8988T (cell line): ENCODE measurements around the gene TFAP2D.

Source experiments
- DNase-seq: peaks from one replicate; pipeline ENCODE4 v3.0.0; 2011

The TFAP2D gene

DNA sequence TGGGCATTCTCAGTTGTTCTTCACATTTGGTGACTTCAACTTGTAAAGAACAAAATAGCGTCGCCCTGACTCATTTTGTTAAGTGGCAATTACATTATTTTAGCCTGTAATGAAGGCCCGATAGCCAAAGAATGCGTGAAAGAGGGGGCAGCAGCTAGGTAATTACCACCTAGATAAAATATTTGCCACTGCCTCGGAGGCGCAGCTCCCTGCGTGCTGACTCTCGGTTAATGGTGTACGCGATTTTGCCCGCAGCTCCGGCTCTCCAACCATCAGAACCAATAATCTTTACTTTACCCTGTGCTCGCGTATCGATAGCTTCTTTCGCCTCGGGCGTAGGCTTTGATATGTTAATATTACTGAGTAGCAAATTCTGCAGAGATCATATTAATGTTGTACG, 8.7 kb downstream of the TFAP2D start:
- no peak for DNase-seq

GRCh38 chr6:50722829-50723554, 9.7 kb downstream of the TFAP2D start:
- no peak for DNase-seq

- DNase-seq: no peak
These were observed 11.2 kb downstream of the TFAP2D start for GRCh38 chr6:50724381-50725124.

- no peak for DNase-seq
These were observed 21.2 kb downstream of the TFAP2D start for GRCh38 chr6:50734488-50734887.

DNA sequence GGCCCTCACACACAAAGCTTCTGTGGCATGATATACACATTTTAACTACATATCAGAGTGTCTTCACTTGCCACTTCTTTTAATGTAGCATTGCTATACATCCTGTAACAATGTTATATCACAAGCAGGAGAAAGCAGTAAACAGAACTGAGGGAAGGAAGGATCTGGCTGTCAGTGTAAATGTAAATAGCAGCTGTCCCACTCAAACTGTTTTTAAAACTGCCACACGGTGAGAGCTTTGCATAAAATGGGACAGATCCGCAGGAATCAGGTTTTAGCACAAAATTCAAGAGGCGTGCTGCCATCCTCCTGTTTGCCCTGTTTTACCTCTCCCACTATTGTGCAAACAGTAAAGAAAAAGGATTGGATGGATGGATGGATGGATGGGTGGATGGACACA, 28.8 kb downstream of the TFAP2D start:
- no peak for DNase-seq

DNA sequence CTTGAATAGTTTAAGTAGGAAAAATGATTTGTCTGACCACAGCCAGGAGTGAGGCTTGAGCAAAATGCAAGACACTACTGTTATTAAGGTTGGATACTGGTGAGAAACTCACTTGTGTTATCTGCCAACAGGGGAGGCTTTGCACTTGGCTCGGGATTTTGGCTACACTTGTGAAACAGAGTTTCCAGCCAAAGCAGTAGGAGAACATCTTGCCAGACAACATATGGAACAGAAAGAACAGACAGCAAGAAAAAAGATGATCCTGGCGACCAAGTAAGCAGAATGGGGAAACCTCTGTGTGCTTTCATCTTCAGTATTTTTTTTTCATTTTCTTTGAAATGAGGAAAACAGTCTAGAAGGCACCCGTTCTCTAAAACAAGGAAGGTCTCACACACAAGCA, 31.6 kb downstream of the TFAP2D start:
- DNase-seq: no peak

- DNase-seq: no peak
These were observed 49.5 kb downstream of the TFAP2D start for GRCh38 chr6:50762798-50763197.

DNA sequence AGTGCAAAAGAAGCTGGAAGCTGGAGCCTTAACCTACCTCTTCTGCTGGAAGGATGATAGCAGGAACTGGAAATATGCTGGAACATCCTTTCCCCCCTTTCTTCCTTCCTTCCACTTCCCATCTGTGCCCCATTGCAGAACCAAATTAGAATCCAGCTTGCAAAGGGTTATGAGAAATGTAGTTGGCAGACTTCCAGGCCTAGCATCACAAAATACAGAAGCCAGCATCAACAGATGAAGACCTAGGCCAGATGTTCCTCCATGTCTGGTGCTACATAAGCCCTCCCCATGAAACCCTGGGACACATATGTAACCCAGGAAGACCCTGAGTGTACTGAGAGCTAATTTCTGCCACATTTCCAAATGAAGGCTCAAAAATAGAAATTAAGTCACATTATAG, 65.4 kb downstream of the TFAP2D start:
- no peak for DNase-seq

GRCh38 chr6:50780382-50780781, 67.1 kb downstream of the TFAP2D start:
- DNase-seq: no peak

DNA sequence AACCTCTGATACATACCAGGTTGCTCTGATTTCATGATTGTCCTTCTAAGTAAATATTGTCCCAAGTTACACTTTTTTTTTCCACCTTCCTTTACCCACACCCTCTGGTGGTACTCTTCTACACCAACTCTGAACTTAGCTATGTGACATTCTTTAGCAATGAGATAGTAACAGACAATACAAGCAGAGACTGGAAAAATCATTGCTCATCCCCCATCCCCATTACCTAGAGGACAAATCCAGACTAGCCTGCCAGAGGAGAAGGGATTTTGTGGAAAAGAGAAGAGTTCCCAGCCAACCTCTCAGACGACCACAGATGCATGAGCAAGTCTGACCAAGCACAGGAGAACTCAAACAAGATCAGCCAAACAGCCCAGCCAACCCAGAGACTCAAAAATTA, 72.6 kb downstream of the TFAP2D start:
- DNase-seq: no peak

DNA sequence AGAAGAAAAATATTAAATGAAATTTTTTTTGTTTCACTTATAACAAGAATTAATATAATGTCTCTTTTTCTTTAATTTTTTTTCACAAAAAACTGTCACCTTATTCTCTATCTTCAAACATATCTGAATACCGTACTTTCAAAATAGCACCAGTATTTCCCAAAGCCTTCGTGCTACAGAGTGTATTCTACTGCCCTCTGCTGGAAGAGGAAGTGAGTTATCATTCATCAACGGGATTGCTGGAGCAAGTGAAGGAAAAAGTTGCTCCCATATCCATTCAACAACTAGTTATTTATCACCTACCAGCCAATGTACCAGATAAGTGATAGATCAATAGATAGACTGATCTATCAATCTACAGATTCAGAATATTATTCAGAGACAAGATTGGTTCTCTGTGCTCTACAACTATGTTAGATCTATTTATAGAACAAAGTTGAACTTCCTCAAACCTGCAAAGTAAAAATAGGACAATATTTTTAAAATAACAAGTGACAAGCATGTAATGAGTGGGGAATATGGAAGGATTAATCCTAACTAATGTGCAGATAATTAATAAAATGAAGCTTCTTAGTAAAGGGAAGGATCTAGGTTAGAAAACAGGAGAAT, 78.7 kb downstream of the TFAP2D start:
- no peak for DNase-seq

DNA sequence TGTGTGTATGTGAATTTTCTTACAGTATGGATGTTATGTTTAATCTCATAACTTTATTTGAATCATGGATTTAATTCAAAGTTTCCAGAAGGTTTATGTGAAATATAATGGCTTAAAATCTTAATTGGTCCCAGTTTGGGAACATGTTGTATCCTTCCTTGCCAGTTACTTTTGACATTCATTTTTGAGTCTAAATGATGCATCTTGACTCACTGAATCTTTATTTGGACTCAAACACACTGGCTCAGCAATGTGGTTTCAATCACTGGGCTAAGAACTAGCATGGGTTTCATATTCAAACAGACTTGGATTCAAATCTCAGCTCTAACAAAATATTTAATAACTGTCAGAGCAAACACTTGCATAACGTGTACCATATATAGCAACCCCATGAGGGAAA, 79.4 kb downstream of the TFAP2D start:
- no peak for DNase-seq

DNA sequence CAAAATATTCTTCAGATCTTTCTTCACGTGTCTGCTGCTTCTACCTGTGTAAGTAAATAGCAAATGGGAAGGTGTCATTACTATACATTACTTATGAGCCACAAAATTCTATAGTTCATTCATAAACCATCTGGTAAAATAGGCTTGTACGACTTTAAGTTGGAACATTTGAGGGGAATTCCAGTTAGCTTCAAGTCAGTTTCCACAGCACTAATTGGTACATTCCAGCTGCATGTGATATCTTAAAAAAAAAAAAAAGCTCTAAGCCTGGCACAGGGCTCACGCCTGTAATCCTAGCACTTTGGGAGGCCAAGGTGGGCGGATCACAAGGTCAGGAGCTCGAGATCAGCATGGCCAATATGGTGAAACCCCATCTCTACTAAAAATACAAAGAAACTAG, 82.2 kb downstream of the TFAP2D start:
- no peak for DNase-seq

- no peak for DNase-seq
These were observed 91.0 kb downstream of the TFAP2D start for GRCh38 chr6:50804283-50804682.

GRCh38 chr6:50807035-50807434, 93.7 kb downstream of the TFAP2D start:
- DNase-seq: no peak

- no peak for DNase-seq
These were observed 102.2 kb downstream of the TFAP2D start for GRCh38 chr6:50815436-50816114.

GRCh38 chr6:50816115-50816675, 102.9 kb downstream of the TFAP2D start:
- no peak for DNase-seq

DNA sequence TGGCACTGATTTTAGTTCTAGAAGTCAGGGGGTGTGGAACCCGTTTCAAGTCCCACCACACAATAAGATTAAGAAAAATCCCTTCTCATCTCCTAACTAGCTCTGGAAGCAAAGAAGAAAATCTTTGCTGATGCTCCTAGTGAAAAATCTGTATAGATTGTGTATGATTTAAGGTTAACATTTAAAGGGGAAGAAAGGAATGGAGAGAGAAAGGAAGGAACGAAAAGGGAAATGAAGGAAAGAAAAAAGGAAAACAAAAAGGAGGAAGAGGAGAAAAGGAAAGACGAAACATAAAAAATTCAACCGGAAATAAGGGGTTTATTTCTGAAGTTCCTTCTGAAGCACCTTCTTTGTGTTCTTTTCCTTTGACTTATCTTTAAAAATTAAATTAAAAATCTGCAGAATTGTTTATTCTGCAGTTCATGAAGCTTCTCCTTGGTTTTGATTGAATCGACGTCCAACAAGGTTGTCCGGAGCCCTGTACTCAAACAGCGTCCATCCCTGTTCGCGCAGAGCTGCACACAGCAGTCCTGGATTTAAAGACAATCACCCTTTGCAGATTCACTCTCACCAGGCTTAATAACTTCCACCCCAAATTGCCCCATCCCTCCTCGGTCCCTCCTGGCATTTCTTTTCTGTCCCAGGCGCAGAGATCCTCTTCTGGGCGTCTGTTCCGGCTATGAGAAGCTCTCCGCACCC, 103.8 kb downstream of the TFAP2D start:
- no peak for DNase-seq

DNA sequence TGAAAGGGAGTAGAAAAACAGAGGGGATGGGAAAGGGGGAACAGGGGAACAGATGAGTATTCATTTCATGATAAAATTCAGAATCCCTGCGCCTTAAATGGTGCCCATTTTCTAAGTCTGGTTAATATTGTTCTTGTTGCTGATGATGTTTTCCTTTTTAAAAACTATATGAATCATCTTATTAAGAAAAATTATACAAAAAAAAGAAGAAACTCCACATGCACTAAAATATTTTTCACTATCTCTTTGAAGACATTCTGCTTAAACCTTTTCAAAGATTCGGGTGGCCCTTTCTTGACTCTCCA, 104.3 kb downstream of the TFAP2D start:
- no peak for DNase-seq

DNA sequence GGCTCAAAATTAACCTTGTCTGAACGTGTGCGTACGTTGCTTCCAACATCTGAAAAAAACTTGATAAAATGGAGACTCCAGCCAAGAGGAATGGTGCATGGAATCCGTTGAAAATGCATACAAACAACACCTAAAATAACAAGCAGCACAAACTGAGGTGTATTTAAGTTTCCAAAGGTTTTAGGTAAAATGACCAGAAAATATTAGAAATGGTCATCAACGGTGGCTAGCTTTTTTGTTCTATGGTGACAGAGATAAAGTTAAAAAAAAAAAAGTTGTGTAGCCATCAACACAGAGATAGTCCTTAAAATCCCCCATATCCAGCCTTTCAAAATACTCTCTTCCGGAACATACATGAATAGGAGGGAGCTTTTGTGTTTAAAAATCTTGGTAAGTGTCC, 104.7 kb downstream of the TFAP2D start:
- DNase-seq: no peak

DNA sequence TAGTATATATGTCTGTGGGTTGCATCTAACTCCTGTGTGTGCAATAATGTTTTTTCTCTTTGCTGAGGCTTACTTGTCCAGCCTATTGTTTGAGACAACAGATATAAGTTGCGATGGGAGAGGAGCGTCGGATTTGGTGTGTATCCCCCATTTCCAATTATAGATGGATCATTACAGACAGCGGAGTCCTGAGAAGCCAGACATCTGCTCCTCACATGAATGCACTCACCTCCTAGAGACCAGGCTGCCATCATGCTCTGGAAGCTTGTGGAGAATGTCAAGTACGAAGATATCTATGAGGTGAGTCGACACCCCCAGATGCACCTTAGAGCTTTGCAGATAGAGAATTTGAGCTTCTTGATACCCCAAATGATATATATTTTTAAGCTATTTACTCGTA, 105.3 kb downstream of the TFAP2D start, which contains the start of gene TFAP2B:
Gene TFAP2B (plus strand): TSS at position 199 of the 400 bp plus-strand sequence. CDS start 21 bp downstream, at position 220.
- DNase-seq: no peak

DNA sequence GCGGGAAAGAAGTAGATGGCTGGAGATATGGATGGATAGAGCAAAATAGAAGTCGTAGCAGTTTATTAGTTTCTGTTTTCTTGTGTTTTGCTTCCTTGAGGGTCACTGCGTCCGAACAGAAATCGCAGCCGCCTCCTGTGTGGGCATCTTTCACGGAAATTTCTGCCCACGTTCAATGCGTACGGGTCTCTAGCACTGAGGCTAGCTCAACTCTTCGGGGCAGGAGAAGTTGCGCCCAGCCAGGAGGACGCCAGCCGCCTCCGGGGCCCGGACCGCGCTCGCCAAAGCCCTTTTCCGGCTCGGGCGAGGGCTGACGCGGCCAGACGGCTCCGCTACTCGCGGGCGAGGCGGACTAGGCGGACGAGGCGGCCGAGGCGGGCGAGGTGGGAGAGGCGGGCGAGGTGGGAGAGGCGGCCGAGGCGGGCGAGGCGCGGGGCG, 106.2 kb downstream of the TFAP2D start:
- DNase-seq: no peak
